Gastrocnemius medialis (tissue), 4 donors: ENCODE measurements around the gene SNX32. TPM values are rescaled to one million over a fixed set of nuclear protein-coding genes. Genes with fewer than 3 reads are reported as not detected.
"Not testable (repeated sequence)": the region's sequence is repeated elsewhere in the genome, so short reads cannot be mapped to it uniquely, and the experiment has no call there.

Experiments used
- ATAC-seq, 2 donors: fragments of 150-250 bp; one replicate each; pipeline ENCODE4 v1.9.1; 2016
- DNase-seq, 2 donors: peaks; one replicate each; pipeline ENCODE4 v3.0.0-alpha.2; 2019
- H3K27ac ChIP-seq, 4 donors: fragments of 200-600 bp; sonication (generic); 1 replicate in 1 of 4; 2 replicates in 3 of 4; pipeline ENCODE4 v1.5.1; 2016 to 2018; ENCODE audit warnings: mild to moderate bottlenecking in 2 of 4, moderate library complexity in 1 of 4
- H3K27me3 ChIP-seq, 3 donors: fragments of 200-600 bp; sonication (generic) in 2 of 3; 1 replicate in 1 of 3; 2 replicates in 2 of 3; pipeline versions ENCODE4 v1.5.1 to v1.6.0; 2016 to 2019; ENCODE audit warnings: mild to moderate bottlenecking in 1 of 3, moderate library complexity in 1 of 3
- H3K36me3 ChIP-seq, 2 donors: fragments of 200-600 bp; sonication (generic) in 1 of 2; one replicate each; pipeline ENCODE4 v1.5.1; 2017 to 2018
- H3K4me1 ChIP-seq, 2 donors: fragments of 200-600 bp; sonication (generic) in 1 of 2; one replicate each; pipeline ENCODE4 v1.5.1; 2016 to 2017; ENCODE audit warnings: mild to moderate bottlenecking in 2 of 2
- H3K4me3 ChIP-seq, 4 donors: fragments of 200-600 bp; sonication (generic) in 3 of 4; 1 replicate in 1 of 4; 2 replicates in 3 of 4; pipeline ENCODE4 v1.5.1; 2016 to 2019; ENCODE audit warnings: mild to moderate bottlenecking in 2 of 4
- H3K9me3 ChIP-seq, 3 donors: fragments of 200-600 bp; sonication (generic) in 2 of 3; 1 replicate in 1 of 3; 2 replicates in 2 of 3; pipeline ENCODE4 v1.5.1; 2016 to 2019
- POLR2A ChIP-seq, 2 donors: fragments of 450-650 bp; IDR thresholded peaks; one replicate each; pipeline ENCODE4 v1.6.1; 2017; ENCODE audit warnings: antibody characterized with exemption in 2 of 2, mild to moderate bottlenecking in 2 of 2, moderate library complexity in 2 of 2
- in situ Hi-C, 4 donors: fragments of 200-750 bp; cut with MboI; loops; one replicate each; pipeline versions ENCODE4 v1.15.0 to v1.8.0; 2017; ENCODE audit warnings: low sequenced_read_pairs in 4 of 4
- intact Hi-C: fragments of 100-400 bp; cut with DNase I; formaldehyde crosslinking; loops from one replicate; pipeline ENCODE4 v1.15.1; 2023; ENCODE audit warnings: low total_unique reads
- total RNA-seq, 4 donors: library from RNA; depleted of rRNA; stranded (reverse); fragments of >200 nt; gene quantifications; one replicate each; pipeline versions ENCODE4 v1.1.0 to v1.2.3, GENCODE V29; 2016
- TF ChIP-seq, protein P1 (sequence below), 5 experiments: fragments of 450-650 bp in 3 of 5; fragments of 200-600 bp in 2 of 5; sonication (generic) in 2 of 5; IDR thresholded peaks in 4 of 5; conservative IDR thresholded peaks in 1 of 5; 1 replicate in 4 of 5; 2 replicates in 1 of 5; pipeline ENCODE4 v1.5.1; 2016 to 2019; ENCODE audit warnings: antibody characterized with exemption in 5 of 5, mild to moderate bottlenecking in 3 of 5, moderate library complexity in 3 of 5

The SNX32 gene
- total RNA-seq, 4 donors from 2014 or later = 0.11 TPM; not detected in 3

- in situ Hi-C loops (no loop called here), intact Hi-C loops (no loop called here)
Measured at GRCh38 chr11:65826984-65827735, 6.6 kb upstream of the SNX32 start.

GRCh38 chr11:65829459-65829858 is 4.3 kb upstream of the SNX32 start:
- in situ Hi-C loops (no loop called here), intact Hi-C loops (no loop called here)
- Histone ChIP-seq H3K9me3 (no peaks in the 10 kb centered on the region), H3K4me1 (peaks cover 7 to 13% of the 10 kb centered on the region in 2 donors), H3K27ac (no peak overlapping the region), H3K4me3 (no peak overlapping the region), H3K36me3 (no peaks in the 10 kb centered on the region), H3K27me3 (no peaks in the 10 kb centered on the region)
- DNase-seq = no peak
- TF ChIP-seq, protein P1, sequence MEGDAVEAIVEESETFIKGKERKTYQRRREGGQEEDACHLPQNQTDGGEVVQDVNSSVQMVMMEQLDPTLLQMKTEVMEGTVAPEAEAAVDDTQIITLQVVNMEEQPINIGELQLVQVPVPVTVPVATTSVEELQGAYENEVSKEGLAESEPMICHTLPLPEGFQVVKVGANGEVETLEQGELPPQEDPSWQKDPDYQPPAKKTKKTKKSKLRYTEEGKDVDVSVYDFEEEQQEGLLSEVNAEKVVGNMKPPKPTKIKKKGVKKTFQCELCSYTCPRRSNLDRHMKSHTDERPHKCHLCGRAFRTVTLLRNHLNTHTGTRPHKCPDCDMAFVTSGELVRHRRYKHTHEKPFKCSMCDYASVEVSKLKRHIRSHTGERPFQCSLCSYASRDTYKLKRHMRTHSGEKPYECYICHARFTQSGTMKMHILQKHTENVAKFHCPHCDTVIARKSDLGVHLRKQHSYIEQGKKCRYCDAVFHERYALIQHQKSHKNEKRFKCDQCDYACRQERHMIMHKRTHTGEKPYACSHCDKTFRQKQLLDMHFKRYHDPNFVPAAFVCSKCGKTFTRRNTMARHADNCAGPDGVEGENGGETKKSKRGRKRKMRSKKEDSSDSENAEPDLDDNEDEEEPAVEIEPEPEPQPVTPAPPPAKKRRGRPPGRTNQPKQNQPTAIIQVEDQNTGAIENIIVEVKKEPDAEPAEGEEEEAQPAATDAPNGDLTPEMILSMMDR (IDR thresholded peaks at IDR 0.05 in 4 of 5, conservative IDR thresholded peaks at IDR 0.05 in 1 of 5) = no peak
- no peak for TF ChIP-seq POLR2A (IDR thresholded peaks at IDR 0.05)
- ATAC-seq = no peak

More at GRCh38 chr11:65826984-65827735, 6.6 kb upstream of the SNX32 start:
- Histone ChIP-seq H3K4me1 (no peaks in the 10 kb centered on the region), H3K4me3 (no peak overlapping the region), H3K27ac (no peak overlapping the region), H3K36me3 (no peaks in the 10 kb centered on the region), H3K27me3 (no peaks in the 10 kb centered on the region), H3K9me3 (no peaks in the 10 kb centered on the region)
- TF ChIP-seq POLR2A (IDR thresholded peaks at IDR 0.05) = no peak
- TF ChIP-seq, protein P1 (IDR thresholded peaks at IDR 0.05 in 4 of 5, conservative IDR thresholded peaks at IDR 0.05 in 1 of 5) = no peak
- no peak for ATAC-seq
- DNase-seq = no peak

DNA sequence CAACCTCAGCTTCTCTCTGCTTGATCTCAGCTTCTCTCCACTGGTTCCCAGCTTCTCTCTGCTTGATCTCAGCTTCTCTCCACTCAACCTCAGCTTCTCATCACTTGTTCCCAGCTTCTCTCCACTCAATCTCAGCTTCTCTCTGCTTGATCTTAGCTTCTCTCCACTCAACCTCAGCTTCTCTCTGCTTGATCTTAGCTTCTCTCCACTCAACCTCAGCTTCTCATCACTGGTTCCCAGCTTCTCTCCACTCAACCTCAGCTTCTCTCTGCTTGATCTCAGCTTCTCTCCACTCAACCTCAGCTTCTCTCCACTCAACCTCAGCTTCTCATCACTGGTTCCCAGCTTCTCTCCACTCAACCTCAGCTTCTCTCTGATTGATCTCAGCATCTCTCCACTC is 1.5 kb upstream of the SNX32 start:
- H3K4me3 ChIP-seq, in situ Hi-C loops, ATAC-seq, H3K36me3 ChIP-seq, intact Hi-C loops, H3K9me3 ChIP-seq, H3K27ac ChIP-seq, DNase-seq: not testable (repeated sequence)
- Histone ChIP-seq H3K4me1 (peaks cover 7 to 17% of the 10 kb centered on the region in 2 donors), H3K27me3 (peaks cover 0 to 12% (median 0%) of the 10 kb centered on the region in 3 donors)

GRCh38 chr11:65834202-65834601 is 439 bp downstream of the SNX32 start:
- intact Hi-C loops (no loop called here), in situ Hi-C loops (no loop called here)
- no peak for DNase-seq
- Histone ChIP-seq H3K4me3 (peak overlapping the region; percentile 61 to 88 (median 74)), H3K27ac (no peak overlapping the region), H3K9me3 (no peaks in the 10 kb centered on the region), H3K27me3 (peaks cover 0 to 12% (median 0%) of the 10 kb centered on the region in 3 donors), H3K4me1 (peaks cover 7 to 17% of the 10 kb centered on the region in 2 donors), H3K36me3 (no peaks in the 10 kb centered on the region)
- TF ChIP-seq POLR2A (IDR thresholded peaks at IDR 0.05) = no peak
- TF ChIP-seq, protein P1 (IDR thresholded peaks at IDR 0.05 in 4 of 5, conservative IDR thresholded peaks at IDR 0.05 in 1 of 5) = no peak
- ATAC-seq = no peak

DNA sequence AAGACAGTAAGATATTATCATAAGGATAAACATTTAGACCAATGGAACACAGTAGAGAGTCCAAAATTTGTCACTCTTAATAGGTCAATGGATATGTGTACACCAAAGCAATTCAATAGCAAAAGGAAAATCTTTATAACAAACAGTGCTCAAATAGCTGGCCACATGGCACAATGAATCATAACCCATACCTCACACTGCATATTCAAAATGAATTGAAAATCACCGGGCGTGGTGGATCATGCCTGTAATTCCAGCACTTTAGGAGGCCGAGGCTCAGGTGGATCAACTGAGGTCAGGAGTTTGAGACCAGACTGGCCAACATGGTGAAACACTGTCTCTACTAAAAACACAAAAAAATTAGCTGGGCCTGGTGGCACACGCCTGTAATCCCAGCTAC is 8.4 kb downstream of the SNX32 start:
- Histone ChIP-seq H3K9me3 (no peaks in the 10 kb centered on the region), H3K4me3 (no peak overlapping the region), H3K4me1 (no peaks in the 10 kb centered on the region), H3K36me3 (no peaks in the 10 kb centered on the region), H3K27me3 (no peaks in the 10 kb centered on the region), H3K27ac (no peak overlapping the region)
- in situ Hi-C loops (no loop called here), intact Hi-C loops (no loop called here)
- DNase-seq (no peak), ATAC-seq (no peak)
- TF ChIP-seq POLR2A (IDR thresholded peaks at IDR 0.05) = no peak
- TF ChIP-seq, protein P1 (IDR thresholded peaks at IDR 0.05 in 4 of 5, conservative IDR thresholded peaks at IDR 0.05 in 1 of 5) = no peak
